Suppressor macrophage treated with lipopolysaccharide for 4 hours (primary cell): ENCODE results near the gene ZNF397.

Experiments used
- DNase-seq: peaks from one replicate; pipeline ENCODE4 v3.0.0-alpha.2; 2020

Gene ZNF397

GRCh38 chr18:35246831-35247230, 6.0 kb downstream of the ZNF397 start:
- no peak for DNase-seq

DNA sequence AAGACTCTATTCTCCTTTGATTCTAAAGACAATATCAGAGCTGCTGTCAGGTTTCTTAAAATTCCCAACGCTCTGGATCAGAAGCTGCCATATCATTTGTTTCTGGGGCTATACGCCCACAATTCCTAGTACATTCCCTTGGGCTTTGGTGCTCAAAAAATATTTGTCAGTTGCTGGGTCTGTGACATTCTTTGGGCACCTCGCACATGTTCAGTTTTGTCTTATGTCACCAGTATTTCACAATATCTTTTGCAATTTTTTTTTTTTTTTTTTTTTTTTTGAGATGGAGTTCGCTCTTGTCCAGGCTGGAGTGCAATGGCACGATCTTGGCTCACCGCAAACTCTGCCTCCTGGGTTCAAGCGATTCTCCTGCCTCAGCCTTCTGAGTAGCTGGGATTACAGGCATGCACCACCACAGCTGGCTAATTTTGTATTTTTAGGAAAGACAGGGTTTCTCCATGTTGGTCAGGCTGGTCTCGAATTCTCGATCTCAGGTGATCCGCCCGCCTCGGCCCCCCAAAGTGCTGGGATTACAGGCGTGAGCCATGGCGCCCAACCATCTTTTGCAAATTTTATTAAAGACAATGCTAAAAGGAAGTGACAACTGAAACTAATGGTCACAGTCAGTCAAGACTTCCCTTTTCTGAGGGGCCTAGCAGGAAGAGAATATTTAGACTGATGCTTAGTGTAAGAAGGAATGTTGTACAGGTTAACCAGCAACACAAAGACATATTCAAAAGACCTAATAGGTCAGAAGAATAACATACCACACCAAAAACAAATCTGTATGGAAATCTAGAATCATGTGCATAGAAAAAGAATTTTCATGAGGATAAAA, 6.8 kb downstream of the ZNF397 start:
- peak; percentile 12 for DNase-seq

- no peak for DNase-seq
Measured at GRCh38 chr18:35248429-35248828, 7.6 kb downstream of the ZNF397 start.

DNA sequence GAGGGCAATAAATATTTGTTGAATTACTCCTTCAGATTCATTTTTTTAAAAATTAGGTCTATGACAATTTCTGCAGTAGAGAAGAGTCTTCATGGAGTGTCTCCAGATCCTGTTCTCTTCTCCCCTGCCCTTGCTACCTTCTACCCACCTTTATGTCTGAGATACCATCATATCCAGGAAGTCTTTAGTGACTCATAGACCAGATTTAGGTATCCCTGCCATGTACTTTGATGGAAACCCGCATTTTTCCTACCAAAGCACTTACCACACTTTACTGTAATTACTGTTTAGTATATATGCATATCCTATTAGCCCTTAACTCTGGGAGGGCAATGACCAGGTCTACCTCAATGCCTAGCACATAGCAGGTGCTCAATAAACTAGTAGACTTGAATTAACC, 11.6 kb downstream of the ZNF397 start:
- DNase-seq = no peak

DNA sequence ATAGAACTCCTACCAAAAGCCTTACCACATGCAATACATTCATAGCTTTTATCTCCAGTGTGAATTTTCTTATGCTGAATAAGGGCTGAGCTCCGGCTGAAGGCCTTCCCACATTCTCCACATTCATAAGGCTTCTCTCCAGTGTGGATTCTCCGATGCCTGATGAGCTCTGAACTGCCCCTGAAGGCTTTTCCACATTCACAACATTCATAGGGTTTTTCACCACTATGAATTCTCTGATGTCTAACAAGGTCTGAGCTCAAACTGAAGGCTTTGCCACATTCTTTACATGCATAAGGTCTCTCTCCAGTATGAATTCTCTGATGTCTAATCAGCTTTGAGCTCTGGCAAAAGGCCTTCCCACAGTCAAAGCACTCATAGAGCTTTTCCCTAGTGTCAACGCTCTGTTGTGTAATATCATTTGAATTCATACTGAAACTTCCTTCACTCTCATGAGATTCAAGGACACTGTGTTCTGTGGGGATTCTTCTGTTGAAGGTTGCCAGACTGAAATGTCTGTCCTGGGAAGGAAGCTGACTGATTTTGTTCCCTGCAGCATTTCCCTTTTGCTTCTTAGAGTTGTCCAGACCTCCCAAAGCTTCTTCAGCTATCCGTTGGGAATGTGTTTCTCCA, 12.9 kb downstream of the ZNF397 start:
- DNase-seq = no peak

DNA sequence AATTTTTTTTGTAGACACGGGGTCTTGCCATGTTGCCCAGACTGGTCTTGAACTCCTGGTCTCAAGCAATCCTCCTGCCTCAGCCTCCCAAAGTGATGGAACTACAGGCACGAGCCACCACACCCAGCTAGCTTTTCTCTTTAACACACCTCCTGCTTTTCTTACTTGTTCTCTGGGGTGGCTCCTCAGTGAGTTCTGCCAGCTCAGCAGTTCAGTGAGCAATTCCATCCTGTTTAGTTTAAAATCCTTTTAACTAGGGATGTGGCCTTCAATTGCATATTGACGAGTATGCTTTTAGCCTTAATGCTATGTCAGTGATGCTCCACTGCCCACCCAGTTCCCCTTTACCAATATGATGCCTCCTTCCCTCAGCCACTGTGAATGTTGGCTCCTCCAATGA, 16.1 kb downstream of the ZNF397 start:
- no peak for DNase-seq

GRCh38 chr18:35264409-35264808, 23.6 kb downstream of the ZNF397 start:
- DNase-seq = no peak

DNA sequence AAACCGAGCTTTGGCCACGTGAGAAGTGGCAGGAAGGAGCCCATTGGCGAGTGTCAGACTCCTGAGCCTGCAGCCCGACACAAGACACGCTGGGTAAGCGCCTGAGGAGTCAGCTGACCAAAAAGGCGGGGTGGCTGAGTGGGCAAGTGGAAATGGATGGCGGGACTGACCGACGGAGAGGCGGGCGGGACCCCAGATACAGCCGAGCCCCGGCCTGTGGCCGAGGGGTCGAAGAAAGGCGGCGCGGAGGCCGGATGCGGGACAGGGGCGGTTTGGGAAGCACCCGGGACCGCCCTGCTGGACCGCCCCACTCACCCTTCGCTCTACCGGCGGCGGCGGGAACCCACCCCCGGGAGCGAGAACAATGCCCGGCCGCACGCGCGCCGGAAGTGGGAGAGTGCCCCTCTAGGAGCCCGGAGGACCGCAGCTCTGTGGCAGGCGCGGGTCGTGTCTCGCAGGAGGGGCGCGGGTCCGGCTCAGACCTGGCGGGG, 26.4 kb downstream of the ZNF397 start:
- DNase-seq = peak; percentile 29

DNA sequence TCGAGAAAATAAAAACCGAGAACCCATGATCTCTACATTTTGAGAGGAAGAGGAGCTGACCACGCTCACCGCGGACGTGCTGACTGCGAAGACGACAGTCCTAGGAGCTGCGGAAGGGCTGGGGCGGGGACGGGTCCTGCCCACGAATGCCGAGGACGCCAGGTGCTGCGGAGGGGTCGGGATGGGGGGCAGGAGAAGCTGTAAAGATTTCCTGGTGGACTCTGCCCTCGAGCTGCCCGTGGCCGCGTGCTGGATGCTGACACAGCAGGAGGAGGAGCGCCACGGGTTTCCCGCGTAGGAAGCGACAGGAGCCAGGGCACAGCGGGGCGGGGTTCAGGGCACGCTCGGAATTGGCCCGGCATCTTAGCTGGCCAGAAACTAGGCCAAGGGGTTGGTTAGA, 27.0 kb downstream of the ZNF397 start:
- no peak for DNase-seq

DNA sequence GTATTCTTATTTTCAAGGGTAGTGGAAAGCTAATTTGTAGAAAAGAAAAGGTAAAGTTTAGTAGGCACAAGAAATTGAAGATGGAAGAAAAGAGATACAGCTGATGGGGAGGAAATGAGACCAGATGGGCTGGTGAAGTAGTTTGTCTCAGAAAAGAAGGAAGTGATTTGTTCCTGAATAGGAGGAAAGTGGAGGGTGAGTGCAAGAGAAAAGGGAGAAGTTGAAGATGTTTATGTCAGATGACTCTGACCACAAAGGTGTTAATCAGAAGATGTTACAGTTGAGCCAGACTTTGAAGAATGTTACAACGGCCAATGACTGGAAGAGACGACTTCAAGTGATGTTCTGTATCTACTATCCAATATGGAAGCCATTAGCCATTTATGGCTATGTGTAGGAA, 28.0 kb downstream of the ZNF397 start:
- DNase-seq = no peak

DNA sequence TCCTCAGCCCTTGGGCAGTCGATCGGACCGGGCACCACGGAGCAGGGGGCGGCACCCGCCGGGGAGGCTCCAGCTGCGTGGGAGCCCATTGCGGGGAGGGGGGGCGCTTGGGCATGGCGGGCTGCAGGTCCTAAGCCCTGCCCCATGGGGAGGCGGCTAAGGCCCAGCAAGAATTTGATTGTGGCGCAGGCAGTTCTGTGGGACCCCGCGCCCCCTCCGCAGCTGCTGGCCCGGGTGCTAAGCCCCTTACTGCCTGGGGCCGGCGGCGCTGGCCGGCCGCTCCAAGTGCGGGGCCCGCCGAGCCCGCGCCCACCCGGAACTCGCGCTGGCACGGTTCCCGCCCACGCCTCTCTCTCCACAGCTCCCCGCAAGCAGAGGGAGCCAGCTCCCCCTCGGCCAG, 30.8 kb downstream of the ZNF397 start:
- DNase-seq = no peak

DNA sequence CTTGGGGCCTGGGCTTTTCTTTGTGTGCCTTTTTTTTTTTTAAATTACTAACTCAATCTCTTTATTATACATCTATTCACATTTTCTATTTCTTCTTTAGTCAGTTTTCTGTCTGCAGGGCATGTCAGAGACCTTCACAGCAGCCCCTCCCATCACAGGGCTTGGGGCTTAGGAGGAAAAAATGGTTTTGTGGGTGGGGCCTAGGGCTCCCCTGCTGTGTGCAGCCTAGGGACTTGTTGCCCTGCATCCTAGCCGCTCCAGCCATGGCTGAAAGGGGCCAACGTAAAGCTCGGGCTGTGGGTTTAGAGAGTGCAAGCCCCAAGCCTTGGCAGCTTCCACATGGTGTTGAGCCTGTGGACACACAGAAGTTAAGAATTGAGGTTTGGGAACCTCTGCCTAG, 35.4 kb downstream of the ZNF397 start:
- DNase-seq = no peak

- no peak for DNase-seq
Measured at GRCh38 chr18:35277633-35278032, 36.8 kb downstream of the ZNF397 start.

DNA sequence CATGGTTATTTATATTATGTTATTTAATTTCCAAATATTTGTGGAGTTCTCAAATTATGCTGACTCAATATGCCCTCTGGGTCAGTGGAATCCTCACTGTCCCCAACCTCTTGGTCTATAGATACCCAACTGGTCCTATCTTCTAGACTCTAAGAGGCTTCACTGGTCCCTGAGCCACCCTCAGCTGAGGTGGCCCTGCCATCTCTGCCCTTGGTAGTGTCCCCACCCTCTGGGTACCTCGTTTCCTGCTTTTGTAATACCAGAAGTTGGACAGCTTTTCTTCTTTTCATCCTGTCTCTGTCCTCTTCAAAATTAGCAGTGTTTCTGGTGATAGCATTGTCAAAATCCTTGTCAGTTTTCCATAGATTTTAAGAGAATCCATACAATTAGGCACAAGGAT, 37.3 kb downstream of the ZNF397 start:
- DNase-seq = no peak

DNA sequence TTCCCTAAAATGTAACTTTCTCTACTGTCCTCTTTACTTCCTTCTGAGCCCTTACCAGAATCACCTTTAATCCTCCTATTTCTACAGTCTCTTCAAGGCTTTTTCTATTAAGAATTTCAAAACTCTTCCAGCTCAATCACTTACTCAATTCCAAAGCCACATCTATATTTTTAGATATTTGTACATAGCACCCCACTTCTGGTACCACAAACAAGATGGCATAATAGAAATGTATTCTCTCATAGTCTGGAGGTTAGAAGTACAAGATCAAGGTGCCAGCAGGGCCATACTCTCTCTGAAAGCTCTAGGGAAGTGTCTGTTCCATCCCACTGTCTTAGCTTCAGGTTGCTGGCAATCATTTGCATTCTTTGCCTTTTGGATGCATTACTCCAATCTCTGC, 38.1 kb downstream of the ZNF397 start:
- no peak for DNase-seq

GRCh38 chr18:35282353-35282752, 41.5 kb downstream of the ZNF397 start:
- DNase-seq = no peak

DNA sequence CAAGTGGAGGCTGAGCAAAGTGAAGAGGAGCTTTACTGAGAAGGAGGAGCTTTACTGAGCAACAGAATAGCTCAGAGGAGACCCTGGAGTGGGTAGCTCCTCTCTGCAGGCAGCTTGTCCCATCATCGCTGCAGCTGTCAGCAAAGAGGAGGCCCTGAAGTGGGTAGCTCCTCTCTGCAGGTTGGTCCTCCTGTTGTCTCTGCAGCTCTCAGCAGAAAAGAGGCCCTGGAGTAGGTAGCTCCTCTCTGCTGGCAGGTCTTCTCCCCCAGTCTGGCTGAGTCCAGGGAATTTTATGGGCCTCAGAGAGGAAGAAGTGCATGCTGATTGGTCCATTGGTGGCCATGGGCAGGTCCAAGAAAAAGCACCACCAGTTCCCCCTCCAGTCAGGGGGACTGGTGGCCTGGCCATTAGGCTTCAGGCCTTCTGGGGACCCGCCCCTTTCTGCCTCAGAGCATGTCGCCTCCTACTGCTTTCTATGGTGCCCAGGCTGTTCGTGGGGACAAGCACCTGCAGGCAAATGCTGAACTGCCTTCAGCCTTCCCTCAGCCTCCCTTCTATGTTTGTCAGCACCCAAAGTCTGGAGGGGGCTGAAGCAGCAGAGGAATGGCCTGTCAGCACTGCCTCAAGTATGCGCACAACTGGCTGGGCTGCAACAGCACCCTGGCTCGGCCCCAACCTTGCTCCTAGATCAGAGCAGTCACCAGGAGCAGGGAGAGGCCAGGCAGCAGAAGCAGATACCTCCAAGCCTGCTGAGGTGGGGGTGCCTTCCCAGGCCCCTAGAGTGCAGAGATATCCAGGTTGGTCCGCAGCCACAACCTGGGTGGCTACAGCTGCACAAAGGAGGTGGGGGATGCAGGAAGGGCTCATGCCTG, 43.3 kb downstream of the ZNF397 start:
- DNase-seq = no peak

DNA sequence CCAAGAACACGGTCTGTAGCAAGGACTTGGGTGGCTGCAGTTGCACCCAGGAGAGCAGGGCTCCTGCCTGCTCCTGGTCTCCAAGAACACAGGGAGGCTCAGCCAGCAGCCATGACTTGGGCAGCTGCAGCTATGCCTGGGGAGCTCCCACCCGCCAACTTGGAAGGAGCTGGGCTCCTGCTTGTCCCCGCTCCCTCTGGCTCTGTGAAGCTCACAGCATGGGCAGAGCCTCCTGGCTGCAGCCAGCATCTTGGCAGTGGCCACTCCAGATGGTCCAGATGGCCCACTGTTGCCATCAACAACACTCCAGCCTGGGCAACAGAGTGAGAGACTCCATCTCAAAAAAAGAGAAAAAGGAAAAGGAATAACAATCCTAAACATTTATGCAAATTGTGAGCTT, 44.0 kb downstream of the ZNF397 start:
- no peak for DNase-seq

- DNase-seq = peak; percentile 14
Measured at GRCh38 chr18:35289293-35289692, 48.5 kb downstream of the ZNF397 start.

DNA sequence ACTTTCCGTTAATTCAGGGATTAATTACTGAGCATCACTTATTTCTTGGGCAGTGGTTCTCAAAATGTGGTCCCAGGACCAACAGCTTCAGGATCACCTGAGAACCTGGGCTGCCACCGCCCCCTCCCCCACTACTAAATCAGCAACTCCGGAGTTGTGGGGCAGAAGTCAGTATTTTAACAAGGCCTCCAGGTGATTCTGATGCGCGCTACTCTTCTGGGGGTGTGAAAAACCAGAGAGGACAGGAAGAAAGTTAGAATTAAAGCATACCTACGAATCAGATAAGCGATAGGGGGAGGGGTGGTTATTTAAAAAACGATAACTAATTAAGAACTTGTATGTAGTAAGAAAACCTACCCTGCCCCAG, 48.9 kb downstream of the ZNF397 start:
- DNase-seq = no peak

GRCh38 chr18:35290094-35290735, 49.4 kb downstream of the ZNF397 start, which contains the start of gene ZSCAN30:
Gene ZSCAN30, minus strand, starts transcription at chr18:35290229. Its CDS starts 25,877 bp downstream, at chr18:35264352.
- DNase-seq = peak; percentile 98

- no peak for DNase-seq
Measured at GRCh38 chr18:35291166-35291565, 50.3 kb downstream of the ZNF397 start.

DNA sequence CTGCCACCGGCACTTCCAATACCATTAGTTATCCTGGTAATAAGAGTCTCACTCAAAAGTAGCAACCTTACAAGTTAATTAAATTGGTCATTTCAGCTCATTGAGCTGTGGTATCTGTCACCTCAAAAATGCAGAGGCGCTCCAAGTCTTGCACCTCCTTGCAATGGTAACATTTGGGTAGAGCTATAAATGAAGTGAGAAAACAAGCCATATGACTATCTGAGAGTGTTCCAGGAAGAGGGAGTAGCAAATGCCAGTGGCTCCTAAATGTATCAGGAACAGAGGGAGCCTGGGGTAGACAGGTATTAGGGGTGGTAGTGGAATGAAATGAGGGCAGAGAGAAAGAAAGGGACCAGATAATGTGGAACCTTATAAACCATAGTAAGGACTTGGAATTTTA, 55.2 kb downstream of the ZNF397 start:
- DNase-seq = no peak
